Epithelial cell of esophagus (primary cell): ENCODE measurements around the gene ODAD2.

Experiments used
- DNase-seq: peaks from one replicate; pipeline ENCODE4 v3.0.0; 2010; ENCODE audit warnings: low read depth
- H3K4me3 ChIP-seq: 2 replicates; pipeline ENCODE4 v1.5.1; 2011; ENCODE audit warnings: mild to moderate bottlenecking, low read length, control low read depth
- CTCF ChIP-seq: IDR thresholded peaks from 2 replicates; pipeline ENCODE4 v1.5.1; 2011; ENCODE audit warnings: low read depth, mild to moderate bottlenecking, low read length, control low read depth, inconsistent platforms; ENCODE audit not compliant: insufficient read depth; ENCODE audit errors: missing control alignments

ODAD2 gene

DNA sequence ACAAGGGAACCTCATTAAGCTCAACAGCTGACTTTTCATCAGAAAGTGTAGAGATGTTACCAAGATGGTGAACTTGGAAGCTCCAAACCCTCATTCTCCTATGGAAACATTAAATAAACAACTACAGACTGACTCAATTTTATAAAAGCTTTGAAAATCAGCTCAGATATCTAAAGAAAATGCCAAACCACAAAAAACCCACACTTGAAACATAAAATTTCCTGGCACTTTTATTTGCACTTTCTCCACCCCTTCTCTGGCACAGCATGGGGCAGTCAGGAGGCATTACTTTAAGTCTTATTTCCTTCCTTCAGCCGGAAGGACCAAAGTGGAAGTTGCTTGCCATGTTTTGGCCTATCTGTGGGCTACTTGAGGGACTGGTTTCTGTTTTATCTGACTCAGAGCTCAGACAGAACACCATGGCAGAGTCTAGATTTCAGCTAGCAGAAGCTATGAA is 114.7 kb downstream of the ODAD2 start:
- no peak for DNase-seq
- no peak overlapping the region for H3K4me3 ChIP-seq
- no peak for TF ChIP-seq CTCF

- no peak for TF ChIP-seq CTCF
- no peak for DNase-seq
- no peak overlapping the region for H3K4me3 ChIP-seq
Observed at GRCh38 chr10:27878281-27878680, 120.6 kb downstream of the ODAD2 start.

- no peak overlapping the region for H3K4me3 ChIP-seq
- peak; percentile 14 for TF ChIP-seq CTCF
- DNase-seq, result peak; percentile 83
Observed at GRCh38 chr10:27865221-27865635, 133.7 kb downstream of the ODAD2 start.

- no peak for DNase-seq
- no peak for TF ChIP-seq CTCF
- H3K4me3 ChIP-seq, result no peak overlapping the region
Observed at GRCh38 chr10:27861781-27862180, 137.1 kb downstream of the ODAD2 start.

DNA sequence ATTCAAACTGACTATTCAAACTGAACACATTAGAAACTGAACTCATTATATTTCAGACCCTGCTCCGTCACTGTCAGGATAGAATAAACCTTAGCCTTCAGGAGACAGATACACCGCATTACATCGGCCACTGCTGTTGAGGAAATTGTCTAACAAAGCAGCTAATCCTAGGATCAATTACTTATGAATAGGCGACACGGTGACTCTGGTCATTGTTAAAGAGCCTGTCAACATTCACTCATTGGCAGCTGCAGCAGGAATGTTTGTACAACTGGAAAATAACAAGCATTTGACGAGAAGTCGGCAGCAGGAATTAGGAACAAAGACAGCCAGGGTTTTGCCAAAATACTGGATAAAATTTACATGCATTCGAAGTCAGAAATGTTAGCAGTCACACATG is 141.3 kb downstream of the ODAD2 start:
- no peak overlapping the region for H3K4me3 ChIP-seq
- no peak for DNase-seq
- no peak for TF ChIP-seq CTCF

GRCh38 chr10:27844223-27844622 is 154.7 kb downstream of the ODAD2 start:
- H3K4me3 ChIP-seq, result no peak overlapping the region
- no peak for TF ChIP-seq CTCF
- no peak for DNase-seq

GRCh38 chr10:27838901-27839300 is 160.0 kb downstream of the ODAD2 start:
- no peak for DNase-seq
- no peak overlapping the region for H3K4me3 ChIP-seq
- no peak for TF ChIP-seq CTCF
